Activated T-cell treated with anti-CD3 and anti-CD28 coated beads, Interleukin-2, amount 50 U/mL, for 48 hours (primary cell): ENCODE results near the gene UNG.

Source experiments
- DNase-seq, 2 experiments: peaks; one replicate each; pipeline ENCODE4 v3.0.0-alpha.2; 2020

Gene UNG

DNA sequence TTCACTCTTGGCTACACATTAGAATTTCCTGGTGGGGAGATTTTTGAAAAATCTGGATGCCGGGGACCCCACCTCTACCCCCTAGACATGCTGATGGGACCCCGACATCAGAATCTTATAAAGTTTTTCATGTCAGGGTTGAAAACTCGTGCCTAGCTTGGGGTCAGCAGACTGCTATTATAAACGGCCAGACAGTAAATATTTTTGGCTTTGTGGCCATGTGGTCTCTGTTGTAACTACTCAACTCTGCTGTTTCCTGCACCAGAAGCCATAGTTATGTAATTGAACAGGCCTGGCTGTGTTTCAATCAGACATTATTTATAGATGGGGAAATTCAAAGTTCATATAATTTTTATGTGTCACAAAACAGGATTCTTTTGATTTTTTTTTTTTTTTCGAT, 60.6 kb downstream of the UNG start:
- no peak for DNase-seq

DNA sequence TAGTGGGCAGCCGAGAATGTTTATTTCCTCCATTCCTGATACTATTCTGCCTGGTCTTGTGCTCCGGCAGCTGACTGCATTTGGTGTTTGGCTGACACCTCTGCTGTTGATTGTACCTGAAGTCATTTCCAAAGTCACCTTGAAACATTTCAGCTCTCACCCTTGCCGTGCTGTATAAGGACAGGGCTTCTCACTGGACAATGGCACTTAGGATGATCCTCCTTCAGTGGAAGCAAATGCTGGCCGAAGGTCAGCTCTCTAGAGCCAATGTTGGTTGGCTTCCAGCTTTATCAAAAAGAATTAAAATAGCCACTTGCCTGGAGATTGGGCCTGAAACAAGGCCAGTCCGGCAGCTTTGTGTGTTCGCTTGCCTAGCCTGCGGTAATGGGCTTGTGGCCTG, 63.0 kb downstream of the UNG start:
- DNase-seq, result no peak
